ENCODE data around the gene CYP17A1. TPM values are rescaled to one million over a fixed set of nuclear protein-coding genes. Genes with fewer than 3 reads are reported as not detected.

Gene CYP17A1
- total RNA-seq, 2 experiments from 2014 or later: not detected

- Mint-ChIP-seq H3K27me3 (no peaks in the 10 kb centered on the region), H3K9me3 (no peaks in the 10 kb centered on the region), H3K27ac (no peak overlapping the region), H3K36me3 (ENCODE audit: low read depth) (peaks cover 25% of the 10 kb centered on the region), H3K4me1 (ENCODE audit: low read depth) (peaks cover 5% of the 10 kb centered on the region), H3K4me3 (no peak overlapping the region)
- H3K4me3 ChIP-seq (ENCODE audit: low read length): no peak overlapping the region
- peaks cover 11% of the 10 kb centered on the region for H3K4me1 ChIP-seq (ENCODE audit: insufficient read depth, low read length)
- no peak for DNase-seq
- POLR2A ChIA-PET: no interaction called here
- H3K36me3 ChIP-seq (ENCODE audit: insufficient read depth, low read length): peaks cover 35% of the 10 kb centered on the region
- intact Hi-C loops (cut with DNase I, micrococcal nuclease): no loop called here
- no peaks in the 10 kb centered on the region for H3K9me3 ChIP-seq (ENCODE audit: control insufficient read depth in 1 of 2, insufficient read depth in 1 of 2, low read length in 2 of 2)
- ATAC-seq (ENCODE audit: poor library complexity): no peak
- no peaks in the 10 kb centered on the region for H3K27me3 ChIP-seq (ENCODE audit: control insufficient read depth in 1 of 2, insufficient read depth in 2 of 2, low read length in 2 of 2)
- no peak overlapping the region for H3K27ac ChIP-seq (ENCODE audit: low read depth in 1 of 2, low read length in 2 of 2)
- CTCF ChIA-PET: no interaction called here
- no peak for TF ChIP-seq CTCF (IDR thresholded peaks at IDR 0.05)
Observed at GRCh38 chr10:102817175-102817574, 20.0 kb downstream of the CYP17A1 start.

GRCh38 chr10:102815790-102816549, 21.2 kb downstream of the CYP17A1 start:
- Mint-ChIP-seq H3K36me3 (ENCODE audit: low read depth) (peaks cover 37% of the 10 kb centered on the region), H3K4me3 (no peak overlapping the region)
- POLR2A ChIA-PET: no interaction called here

DNA sequence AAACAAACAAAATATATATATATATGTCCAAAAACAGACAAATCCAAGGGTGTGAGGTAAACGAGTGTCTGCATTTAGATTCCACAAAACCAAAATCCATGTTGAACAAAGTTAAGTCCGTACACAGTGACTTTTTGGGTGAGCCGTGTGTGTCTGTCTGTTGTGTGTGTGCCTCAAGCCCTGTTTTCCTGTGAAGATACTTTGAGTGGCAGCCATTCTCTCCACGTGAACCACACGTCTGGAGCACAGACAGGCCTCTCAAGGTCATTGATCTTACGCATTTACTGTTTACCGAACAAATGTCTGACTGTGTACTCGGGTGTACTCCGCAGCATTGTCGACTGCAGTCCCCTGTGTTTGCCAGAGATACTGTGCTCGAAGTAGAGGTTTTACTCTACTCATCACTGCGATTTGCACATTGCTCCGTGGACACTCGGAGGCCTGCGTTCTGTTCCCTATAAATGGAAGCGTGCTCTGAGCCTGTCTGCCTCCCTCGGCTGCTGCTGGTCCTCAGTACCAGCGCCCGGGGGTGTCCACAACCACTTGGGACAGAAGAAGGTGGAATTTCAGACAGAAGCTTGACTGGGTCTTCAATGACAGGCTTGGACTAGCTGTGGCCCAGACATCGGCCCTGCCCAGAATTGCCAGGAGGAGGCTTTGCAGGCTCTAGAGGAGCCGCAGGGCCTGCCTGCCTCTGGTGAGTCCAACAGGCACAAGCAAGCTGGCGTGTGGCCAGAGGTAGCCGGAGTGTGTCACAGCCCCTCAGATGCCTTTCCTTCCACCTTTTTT, 22.1 kb downstream of the CYP17A1 start:
- H3K27me3 Mint-ChIP-seq: no peaks in the 10 kb centered on the region
- no peaks in the 10 kb centered on the region for H3K9me3 ChIP-seq (ENCODE audit: control insufficient read depth in 1 of 2, insufficient read depth in 1 of 2, low read length in 2 of 2)

More at GRCh38 chr10:102815790-102816549, 21.2 kb downstream of the CYP17A1 start:
- peaks cover 47% of the 10 kb centered on the region for H3K36me3 ChIP-seq (ENCODE audit: insufficient read depth, low read length)
- H3K4me3 ChIP-seq (ENCODE audit: low read length): no peak overlapping the region
- ATAC-seq (ENCODE audit: poor library complexity) (no peak), DNase-seq (peak in 3 of 14 experiments; percentile 15 to 52 (median 41))
- peaks cover 15% of the 10 kb centered on the region for H3K4me1 ChIP-seq (ENCODE audit: insufficient read depth, low read length)
- no peak for TF ChIP-seq CTCF (IDR thresholded peaks at IDR 0.05)
- Mint-ChIP-seq H3K4me1 (ENCODE audit: low read depth) (peaks cover 9% of the 10 kb centered on the region), H3K27ac (no peak overlapping the region), H3K27me3 (no peaks in the 10 kb centered on the region), H3K9me3 (no peaks in the 10 kb centered on the region)
- CTCF ChIA-PET: no interaction called here
- intact Hi-C loops (cut with DNase I, micrococcal nuclease): no loop called here
- H3K27ac ChIP-seq (ENCODE audit: low read depth in 1 of 2, low read length in 2 of 2): no peak overlapping the region
- H3K9me3 ChIP-seq (ENCODE audit: control insufficient read depth in 1 of 2, insufficient read depth in 1 of 2, low read length in 2 of 2): no peaks in the 10 kb centered on the region
- no peaks in the 10 kb centered on the region for H3K27me3 ChIP-seq (ENCODE audit: control insufficient read depth in 1 of 2, insufficient read depth in 2 of 2, low read length in 2 of 2)

More for the DNA sequence above, 22.1 kb downstream of the CYP17A1 start:
- Mint-ChIP-seq H3K27ac (no peak overlapping the region), H3K9me3 (no peaks in the 10 kb centered on the region), H3K36me3 (ENCODE audit: low read depth) (peaks cover 40% of the 10 kb centered on the region), H3K4me3 (no peak overlapping the region), H3K4me1 (ENCODE audit: low read depth) (peaks cover 9% of the 10 kb centered on the region)
- DNase-seq (peak in 2 of 14 experiments; percentile 22 to 39), ATAC-seq (ENCODE audit: poor library complexity) (no peak)
- Histone ChIP-seq H3K4me1 (ENCODE audit: insufficient read depth, low read length) (peaks cover 15% of the 10 kb centered on the region), H3K27me3 (ENCODE audit: control insufficient read depth in 1 of 2, insufficient read depth in 2 of 2, low read length in 2 of 2) (no peaks in the 10 kb centered on the region), H3K36me3 (ENCODE audit: insufficient read depth, low read length) (peaks cover 50% of the 10 kb centered on the region), H3K4me3 (ENCODE audit: low read length) (no peak overlapping the region), H3K27ac (ENCODE audit: low read depth in 1 of 2, low read length in 2 of 2) (no peak overlapping the region)
- intact Hi-C loops (cut with DNase I, micrococcal nuclease): no loop called here
- ChIA-PET CTCF (no interaction called here), POLR2A (no interaction called here)
- no peak for TF ChIP-seq CTCF (IDR thresholded peaks at IDR 0.05)

Data from CD4-positive, alpha-beta T cell (primary cell).